PC-9 (cell line): ENCODE measurements around the gene VAV3.

Source experiments
- CTCF ChIP-seq: fragments of 200-600 bp; sonication (generic); conservative IDR thresholded peaks from 2 replicates; pipeline ENCODE4 v1.6.1; 2017; ENCODE audit warnings: mixed run types, antibody characterized with exemption, mild to moderate bottlenecking, moderate library complexity
- EZH2 ChIP-seq: fragments of 200-600 bp; sonication (generic); IDR thresholded peaks from 2 replicates; pipeline ENCODE4 v1.8.0; 2017; ENCODE audit warnings: antibody characterized with exemption, low read depth

DNA sequence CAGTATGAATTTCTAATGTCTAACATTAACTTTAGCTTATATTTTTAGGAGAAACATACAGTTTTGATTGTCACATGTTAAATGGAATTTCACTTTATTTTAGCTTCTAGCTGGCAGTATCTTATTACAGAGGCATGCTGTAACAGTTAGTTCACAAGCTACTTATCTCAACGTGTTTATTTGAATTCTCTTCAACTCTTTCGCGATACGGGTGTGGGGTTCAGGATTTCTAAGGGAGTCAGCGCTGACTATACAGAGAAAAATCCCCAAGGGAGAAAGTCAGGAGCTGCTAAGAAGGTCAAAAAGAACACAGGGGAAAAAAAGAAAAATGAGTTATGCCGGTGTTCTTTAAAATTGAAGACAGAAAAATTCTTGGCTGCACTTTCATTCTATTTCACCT is 296.2 kb downstream of the VAV3 start:
- no peak for TF ChIP-seq EZH2
- TF ChIP-seq CTCF: no peak
